ENCODE results near the gene TSC22D3. TPM values are rescaled to one million over a fixed set of nuclear protein-coding genes. Genes with fewer than 3 reads are reported as not detected.

The TSC22D3 gene
- total and polyA plus RNA-seq, 8 donors, result 198 to 906 (median 338) TPM

GRCh38 chrX:107666931-107667330 lies 108.7 kb downstream of the TSC22D3 start:
- 81 to 100% (median 96%) methylated on average over 1 of the region's 1 CpG for WGBS, 5 donors
- Histone ChIP-seq H3K4me3 (no peak overlapping the region), H3K27ac (no peak overlapping the region), H3K27me3 (peaks cover 0 to 14% (median 0%) of the 10 kb centered on the region in 3 donors), H3K36me3 (peaks cover 0 to 4% (median 2%) of the 10 kb centered on the region in 4 donors), H3K9me3 (no peaks in the 10 kb centered on the region), H3K4me1 (peaks cover 0 to 15% (median 7%) of the 10 kb centered on the region in 4 donors)
- TF ChIP-seq EP300 (IDR thresholded peaks at IDR 0.05) (no peak), POLR2AphosphoS5 (IDR thresholded peaks at IDR 0.05) (no peak), POLR2A (IDR thresholded peaks at IDR 0.05) (no peak)
- TF ChIP-seq, protein P1, sequence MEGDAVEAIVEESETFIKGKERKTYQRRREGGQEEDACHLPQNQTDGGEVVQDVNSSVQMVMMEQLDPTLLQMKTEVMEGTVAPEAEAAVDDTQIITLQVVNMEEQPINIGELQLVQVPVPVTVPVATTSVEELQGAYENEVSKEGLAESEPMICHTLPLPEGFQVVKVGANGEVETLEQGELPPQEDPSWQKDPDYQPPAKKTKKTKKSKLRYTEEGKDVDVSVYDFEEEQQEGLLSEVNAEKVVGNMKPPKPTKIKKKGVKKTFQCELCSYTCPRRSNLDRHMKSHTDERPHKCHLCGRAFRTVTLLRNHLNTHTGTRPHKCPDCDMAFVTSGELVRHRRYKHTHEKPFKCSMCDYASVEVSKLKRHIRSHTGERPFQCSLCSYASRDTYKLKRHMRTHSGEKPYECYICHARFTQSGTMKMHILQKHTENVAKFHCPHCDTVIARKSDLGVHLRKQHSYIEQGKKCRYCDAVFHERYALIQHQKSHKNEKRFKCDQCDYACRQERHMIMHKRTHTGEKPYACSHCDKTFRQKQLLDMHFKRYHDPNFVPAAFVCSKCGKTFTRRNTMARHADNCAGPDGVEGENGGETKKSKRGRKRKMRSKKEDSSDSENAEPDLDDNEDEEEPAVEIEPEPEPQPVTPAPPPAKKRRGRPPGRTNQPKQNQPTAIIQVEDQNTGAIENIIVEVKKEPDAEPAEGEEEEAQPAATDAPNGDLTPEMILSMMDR (IDR thresholded peaks at IDR 0.05), result no peak
- DNase-seq, result no peak
- intact Hi-C loops (cut with DNase I; ENCODE audit: low total_unique reads), result no loop called here

Other genes with a start within 250 kb of the TSC22D3 start
- 10 to 100 TPM in 4 of 5 donors, 1 to 10 TPM in 1; 1.2 to 46.4 (median 20.4) TPM for gene PRPS1, start 147.3 kb downstream of the TSC22D3 start, total RNA-seq
- gene PRPS1, start 147.3 kb downstream of the TSC22D3 start, polyA plus RNA-seq, result 10 to 100 TPM; 10.3 to 19.9 (median 18.6) TPM
- gene NCBP2L, start 1.9 kb upstream of the TSC22D3 start, total RNA-seq, result not detected
- gene NCBP2L, start 1.9 kb upstream of the TSC22D3 start, polyA plus RNA-seq, result under 1 TPM in 2 of 3 donors, not detected in 1; 0.13 to 0.44 TPM
- gene MID2, start 50.1 kb upstream of the TSC22D3 start, total RNA-seq, result 100 to 1,000 TPM in 1 of 5 donors, 10 to 100 TPM in 3, under 1 TPM in 1; 0.58 to 162 (median 26.8) TPM
- 1 to 10 TPM; 2.2 to 4.4 (median 2.3) TPM for gene MID2, start 50.1 kb upstream of the TSC22D3 start, polyA plus RNA-seq
- not detected for gene TEX13B, start 206.6 kb upstream of the TSC22D3 start, total RNA-seq
- gene TEX13B, start 206.6 kb upstream of the TSC22D3 start, polyA plus RNA-seq, result not detected

Data from stomach (tissue), 9 donors.